ENCODE results near the gene DMD.
A peak's percentile ranks its signal among the peaks of the same experiment; 100 is the strongest.

The DMD gene

DNA sequence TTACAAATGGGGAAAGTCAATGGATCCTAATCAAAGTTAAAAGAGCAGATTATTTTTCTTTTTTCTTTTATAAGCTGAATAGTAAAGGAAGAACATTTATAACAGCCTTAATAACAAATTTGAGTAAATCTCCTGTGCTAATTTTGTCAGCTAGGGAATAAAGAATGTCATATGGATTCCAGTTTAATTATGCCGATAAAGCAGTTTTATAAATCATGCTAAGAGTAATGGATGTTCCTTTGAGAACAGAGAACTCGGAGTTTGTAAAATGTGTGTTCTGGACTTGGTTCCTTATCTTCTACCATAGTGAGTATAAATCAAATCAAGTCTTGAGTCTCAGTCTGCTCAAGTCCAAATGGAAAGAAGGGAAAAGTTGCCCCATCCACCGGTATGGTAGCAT lies 1959.2 kb downstream of the DMD start:
- no peak for DNase-seq

DNA sequence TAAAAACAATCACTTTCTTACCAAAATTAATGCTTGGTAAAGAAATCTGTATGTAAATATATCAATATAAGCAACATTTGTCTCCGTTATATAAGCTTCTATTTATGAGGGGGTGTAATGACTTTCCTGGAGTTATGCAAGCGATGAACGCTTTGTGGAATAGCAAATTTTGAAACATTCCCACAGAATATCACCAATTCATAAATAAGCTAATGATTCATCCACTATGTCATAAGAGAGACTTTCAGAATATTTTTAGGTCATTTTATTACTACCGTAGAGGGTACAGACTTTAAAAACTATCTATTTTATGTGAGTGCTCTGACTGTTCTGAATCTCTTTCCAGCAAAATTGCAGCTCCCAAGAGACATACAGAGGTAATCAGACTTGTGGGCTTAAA lies 1960.0 kb downstream of the DMD start:
- no peak for DNase-seq

DNA sequence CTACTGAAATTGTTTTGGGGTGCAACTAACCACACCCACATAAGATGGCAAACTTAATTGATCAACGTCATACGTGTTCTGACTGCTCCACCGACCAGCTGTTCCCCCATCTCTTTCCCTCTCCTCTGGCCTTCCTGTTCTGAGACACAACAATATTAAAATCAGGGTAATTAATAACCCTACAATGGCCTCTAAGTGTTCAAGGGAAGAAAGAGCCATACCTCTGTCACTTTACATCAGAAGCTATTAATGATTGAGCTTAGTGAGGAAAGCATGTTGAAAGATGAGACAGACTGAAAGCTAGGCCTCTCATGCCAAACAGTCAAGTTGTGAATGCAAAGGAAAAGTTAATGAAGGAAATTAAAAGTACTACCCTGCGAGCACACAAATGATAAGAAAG lies 1965.6 kb downstream of the DMD start:
- DNase-seq: no peak

DNA sequence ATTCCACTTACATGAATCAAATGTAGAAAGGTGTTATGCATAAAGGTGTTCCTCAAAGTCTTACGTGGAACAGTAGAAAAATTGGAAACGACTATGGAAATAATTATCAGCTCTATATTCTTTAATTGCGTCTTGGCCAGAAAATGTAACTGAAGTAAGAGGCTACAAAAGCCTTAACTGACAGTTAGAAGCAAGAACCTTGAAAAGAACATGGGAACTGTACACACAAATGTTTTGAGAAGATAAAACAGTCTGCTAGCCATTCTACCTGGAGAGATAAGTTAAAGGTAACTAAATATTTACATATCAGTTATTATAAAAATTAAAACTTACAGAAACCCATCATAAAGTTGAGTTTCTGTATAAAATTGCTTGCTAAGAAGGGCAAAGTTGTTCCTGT lies 1967.5 kb downstream of the DMD start:
- DNase-seq: no peak

DNA sequence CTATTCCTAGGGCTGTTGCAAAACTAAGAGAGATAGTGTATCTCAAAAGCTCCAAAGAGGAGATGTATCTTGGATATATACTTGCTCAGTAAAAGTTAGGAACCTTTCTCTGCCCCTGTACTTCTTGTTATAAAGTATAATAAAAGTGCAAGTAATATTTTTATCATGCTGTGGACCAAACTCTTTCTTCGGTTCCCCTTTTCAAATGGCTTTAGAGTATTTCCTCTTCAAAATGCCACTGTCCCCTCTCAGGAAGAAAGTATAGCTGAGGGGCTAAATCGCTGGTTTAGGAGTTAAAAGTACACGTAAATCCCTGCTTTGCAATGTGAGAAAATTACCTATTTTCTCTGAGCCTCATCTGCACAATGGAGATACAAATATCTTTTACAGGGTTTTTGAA lies 1970.4 kb downstream of the DMD start:
- DNase-seq: no peak

DNA sequence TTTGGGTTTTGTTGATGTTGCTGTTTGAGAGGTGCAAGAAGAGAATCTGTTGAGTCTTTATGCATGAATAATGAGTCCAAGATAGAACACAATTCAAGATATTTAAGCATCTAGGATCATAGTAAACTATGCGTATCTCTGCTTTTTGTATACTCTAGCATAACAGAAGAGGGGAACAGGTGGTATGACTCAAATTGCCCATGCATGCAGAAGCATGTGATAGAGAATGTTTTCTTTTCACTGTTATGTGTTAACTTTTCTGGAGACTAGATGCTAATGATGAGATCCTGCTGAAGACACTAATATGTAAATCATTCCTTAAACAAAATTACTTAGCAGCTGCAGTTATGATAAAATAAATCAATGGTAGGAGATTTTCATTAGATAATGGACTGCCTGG lies 1974.2 kb downstream of the DMD start:
- DNase-seq: no peak

GRCh38 chrX:31236231-31236630 lies 1975.1 kb downstream of the DMD start:
- no peak for DNase-seq

DNA sequence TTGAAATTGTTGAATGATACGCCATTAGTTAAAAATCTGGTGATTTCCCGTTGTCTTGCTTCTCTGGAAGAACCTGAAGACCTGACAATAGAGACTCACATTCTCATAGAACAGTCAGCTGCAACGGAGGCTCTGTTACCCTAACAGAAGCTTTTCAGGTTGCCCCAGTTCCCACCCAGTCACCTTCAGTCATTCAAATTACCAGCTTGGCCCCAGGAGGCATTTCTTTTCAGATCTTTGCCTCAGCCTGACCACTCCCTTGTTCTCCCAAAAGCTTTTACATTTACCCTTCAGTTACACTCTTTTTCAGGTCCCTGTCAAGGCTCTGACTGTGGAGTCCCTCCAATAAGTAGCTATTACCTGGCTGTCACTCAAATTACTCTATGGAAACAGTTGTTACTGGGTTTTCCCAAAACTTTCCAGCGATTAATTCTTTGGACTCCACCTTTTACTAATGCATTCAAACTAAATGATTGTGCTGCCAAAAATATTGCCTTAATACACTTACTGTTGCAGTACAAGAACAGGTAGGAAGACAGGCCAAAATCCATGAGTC lies 1977.3 kb downstream of the DMD start:
- DNase-seq: no peak

DNA sequence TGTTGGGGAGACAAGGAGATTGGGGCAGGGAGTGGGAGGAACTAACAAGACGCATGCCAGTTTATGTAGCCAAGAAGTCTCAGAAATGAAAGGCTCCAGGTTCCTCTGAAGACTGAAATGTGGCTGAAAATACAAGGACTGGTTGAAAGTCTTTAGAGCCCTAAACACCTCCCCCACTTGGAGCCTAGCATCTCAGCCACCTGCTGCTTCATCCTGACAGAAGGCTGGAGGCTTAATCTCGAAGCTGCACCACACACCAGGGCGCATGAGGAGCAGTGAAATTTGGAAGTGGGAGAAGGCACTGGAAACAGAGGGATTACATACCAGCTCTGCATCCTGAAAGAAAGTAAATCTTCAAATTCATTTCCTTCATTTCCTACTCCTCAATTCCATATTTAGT lies 1978.8 kb downstream of the DMD start:
- no peak for DNase-seq

DNA sequence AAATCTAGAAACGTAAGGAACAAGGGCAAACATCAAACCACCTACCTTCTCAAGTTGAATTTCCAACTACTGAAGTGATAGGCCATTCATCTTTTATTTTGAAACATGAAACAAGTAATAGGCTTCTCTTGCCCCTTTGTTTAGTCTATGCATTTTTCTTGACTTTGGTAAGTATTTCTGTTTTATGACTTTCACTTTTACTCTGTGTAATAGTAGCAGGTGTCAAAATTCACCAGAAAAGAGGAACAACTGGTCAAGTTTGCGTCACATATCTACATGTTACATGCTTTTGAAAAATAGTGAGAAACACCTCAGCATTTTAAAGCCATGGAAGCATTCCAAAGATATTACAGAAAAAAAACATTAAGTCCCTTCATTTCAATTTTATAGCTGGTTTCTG lies 1982.4 kb downstream of the DMD start:
- DNase-seq: no peak

- DNase-seq: no peak
Measured at GRCh38 chrX:31228415-31228832, 1982.9 kb downstream of the DMD start.

- DNase-seq: no peak
Measured at GRCh38 chrX:31227250-31227649, 1984.1 kb downstream of the DMD start.

DNA sequence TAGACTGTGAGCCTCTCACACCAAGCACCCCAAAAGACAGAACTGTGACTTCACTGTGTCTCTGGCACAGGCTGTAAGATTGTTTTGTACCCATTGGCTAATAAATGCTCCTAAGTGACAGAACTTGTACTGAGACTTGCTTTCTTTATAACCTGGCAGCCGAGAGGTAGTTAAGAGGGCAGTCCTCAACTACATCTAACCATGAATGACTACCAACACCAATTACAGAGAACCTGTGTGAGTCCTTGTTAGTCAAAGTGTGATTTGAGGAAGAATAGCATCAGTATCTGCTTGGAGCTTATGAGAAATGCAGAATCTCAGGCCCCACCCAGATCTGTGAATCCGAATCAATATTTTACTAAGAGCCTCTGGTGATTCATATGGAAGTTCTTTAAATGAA lies 1985.5 kb downstream of the DMD start:
- no peak for DNase-seq

- DNase-seq: no peak
Measured at GRCh38 chrX:31224381-31225012, 1986.9 kb downstream of the DMD start.

GRCh38 chrX:31223817-31224216 lies 1987.5 kb downstream of the DMD start:
- no peak for DNase-seq

DNA sequence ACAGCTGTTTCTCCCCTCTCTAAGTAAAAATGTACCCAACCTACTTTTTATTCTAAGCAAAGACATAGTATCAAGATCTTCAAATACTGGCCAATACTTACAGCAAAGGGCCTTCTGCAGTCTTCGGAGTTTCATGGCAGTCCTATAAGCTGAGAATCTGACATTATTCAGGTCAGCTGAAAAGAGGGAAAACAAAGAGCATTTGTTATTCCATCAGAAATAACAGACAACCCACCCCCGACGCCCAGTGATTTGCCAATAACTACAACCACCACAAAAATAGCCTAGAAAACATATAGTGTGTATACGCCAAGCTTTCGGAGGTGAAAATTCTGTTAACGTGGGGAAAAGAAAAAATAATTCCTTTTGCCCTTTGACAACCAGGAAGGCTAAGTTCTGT lies 1988.4 kb downstream of the DMD start:
- no peak for DNase-seq

- DNase-seq: no peak
Measured at GRCh38 chrX:31219174-31219573, 1992.2 kb downstream of the DMD start.

- no peak for DNase-seq
Measured at GRCh38 chrX:31217084-31217483, 1994.3 kb downstream of the DMD start.

- DNase-seq: no peak
Measured at GRCh38 chrX:31215277-31215815, 1996.0 kb downstream of the DMD start.

GRCh38 chrX:31213941-31214340 lies 1997.4 kb downstream of the DMD start:
- DNase-seq: peak in 1 of 2 experiments; percentile 5

DNA sequence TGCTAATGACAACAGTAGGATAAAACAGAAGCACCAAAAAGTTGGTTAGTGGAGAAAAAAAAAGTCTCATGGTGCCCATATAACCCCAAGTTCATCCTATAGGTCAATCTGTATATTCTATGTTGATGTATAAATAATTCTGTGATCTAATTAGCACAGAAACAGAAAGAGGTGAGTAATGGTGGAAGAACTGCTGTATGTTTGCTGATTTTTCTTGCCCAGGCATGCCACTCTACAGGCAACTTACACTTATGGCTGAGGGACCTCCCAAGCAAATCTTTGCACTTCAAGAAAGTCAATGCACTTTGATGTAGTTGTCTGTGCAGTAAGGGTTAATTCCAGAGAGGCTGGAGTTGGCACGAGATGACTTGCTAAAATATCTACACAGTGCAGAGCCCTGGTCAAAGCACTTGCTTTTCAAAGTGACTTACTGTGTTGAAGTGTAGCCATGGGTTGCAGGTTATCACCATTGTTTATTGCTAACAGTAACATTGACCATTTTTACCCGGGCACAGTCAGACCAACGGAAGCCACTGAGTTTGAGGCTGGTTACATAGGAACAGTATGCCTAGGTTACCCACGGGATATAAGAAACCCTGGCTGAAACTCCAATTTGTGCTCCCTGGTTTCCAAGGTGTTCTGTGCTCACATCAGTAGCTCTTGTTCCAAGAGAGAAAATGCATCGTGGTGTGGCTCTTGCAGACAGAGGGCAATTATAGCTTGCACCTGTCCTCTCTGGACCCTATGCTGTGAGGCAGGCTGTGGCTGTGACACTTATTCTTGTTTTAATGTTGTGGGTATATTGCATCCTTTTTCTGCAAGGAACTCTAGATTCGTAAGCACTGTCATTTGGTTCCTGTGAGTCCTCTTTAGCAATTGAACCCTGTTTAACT lies 1998.2 kb downstream of the DMD start:
- DNase-seq: no peak

GRCh38 chrX:31209005-31209628 lies 2002.2 kb downstream of the DMD start:
- peak; percentile 22 to 30 for DNase-seq

- DNase-seq: no peak
Measured at GRCh38 chrX:31201503-31201902, 2009.8 kb downstream of the DMD start.
